ENCODE results near the gene METTL25.

METTL25 gene

GRCh38 chr12:82448911-82449578, 90.7 kb downstream of the METTL25 start:
- peaks cover 5 to 9% (median 6%) of the 10 kb centered on the region in 3 donors for H3K36me3 ChIP-seq
- H3K4me3 ChIP-seq, result no peak overlapping the region
- no peak overlapping the region for H3K27ac ChIP-seq
- no peaks in the 10 kb centered on the region for H3K4me1 ChIP-seq
- intact Hi-C loops (cut with DNase I; ENCODE audit: low total_unique reads), result no loop called here
- no peaks in the 10 kb centered on the region for H3K9me3 ChIP-seq
- no peaks in the 10 kb centered on the region for H3K27me3 ChIP-seq
- no peak for DNase-seq
- TF ChIP-seq CTCF (IDR thresholded peaks at IDR 0.05), result no peak

- Histone ChIP-seq H3K4me1 (no peaks in the 10 kb centered on the region), H3K27me3 (no peaks in the 10 kb centered on the region), H3K9me3 (no peaks in the 10 kb centered on the region), H3K27ac (no peak overlapping the region), H3K4me3 (no peak overlapping the region), H3K36me3 (peaks cover 17 to 36% (median 35%) of the 10 kb centered on the region in 3 donors)
- no peak for TF ChIP-seq CTCF (IDR thresholded peaks at IDR 0.05)
- no peak for DNase-seq
- intact Hi-C loops (cut with DNase I; ENCODE audit: low total_unique reads), result no loop called here
Observed at GRCh38 chr12:82456633-82457032, 98.3 kb downstream of the METTL25 start.

- peaks cover 19 to 36% (median 35%) of the 10 kb centered on the region in 3 donors for H3K36me3 ChIP-seq
- H3K27ac ChIP-seq, result no peak overlapping the region
- no peaks in the 10 kb centered on the region for H3K27me3 ChIP-seq
- intact Hi-C loops (cut with DNase I; ENCODE audit: low total_unique reads), result no loop called here
- no peak for TF ChIP-seq CTCF (IDR thresholded peaks at IDR 0.05)
- no peak overlapping the region for H3K4me3 ChIP-seq
- no peak for DNase-seq
- no peaks in the 10 kb centered on the region for H3K4me1 ChIP-seq
- H3K9me3 ChIP-seq, result no peaks in the 10 kb centered on the region
Observed at GRCh38 chr12:82458101-82458500, 99.8 kb downstream of the METTL25 start.

- intact Hi-C loops (cut with DNase I; ENCODE audit: low total_unique reads), result no loop called here
- H3K27me3 ChIP-seq, result no peaks in the 10 kb centered on the region
- no peaks in the 10 kb centered on the region for H3K4me1 ChIP-seq
- DNase-seq, result no peak
- H3K27ac ChIP-seq, result no peak overlapping the region
- no peak overlapping the region for H3K4me3 ChIP-seq
- H3K9me3 ChIP-seq, result no peaks in the 10 kb centered on the region
- H3K36me3 ChIP-seq, result peaks cover 24 to 35% (median 32%) of the 10 kb centered on the region in 3 donors
- no peak for TF ChIP-seq CTCF (IDR thresholded peaks at IDR 0.05)
Observed at GRCh38 chr12:82461393-82461792, 103.1 kb downstream of the METTL25 start.

- Histone ChIP-seq H3K4me1 (no peaks in the 10 kb centered on the region), H3K4me3 (no peak overlapping the region), H3K36me3 (peaks cover 24 to 34% (median 28%) of the 10 kb centered on the region in 3 donors), H3K9me3 (no peaks in the 10 kb centered on the region), H3K27me3 (no peaks in the 10 kb centered on the region), H3K27ac (no peak overlapping the region)
- intact Hi-C loops (cut with DNase I; ENCODE audit: low total_unique reads), result no loop called here
- DNase-seq, result no peak
- TF ChIP-seq CTCF (IDR thresholded peaks at IDR 0.05), result no peak
Observed at GRCh38 chr12:82461836-82462235, 103.5 kb downstream of the METTL25 start.

All from tibial artery (tissue), 4 donors.